Fibroblast of lung (primary cell): ENCODE data around the gene KIF13A.
"Not testable (repeated sequence)": the region's sequence is repeated elsewhere in the genome, so short reads cannot be mapped to it uniquely, and the experiment has no call there.

Source experiments
- CTCF ChIP-seq, 2 donors: IDR thresholded peaks in 1 of 2; conservative IDR thresholded peaks in 1 of 2; 1 replicate in 1 of 2; 2 replicates in 1 of 2; pipeline ENCODE4 v1.5.1; 2011 to 2012; ENCODE audit warnings: low read length in 2 of 2, control low read depth in 1 of 2, inconsistent platforms in 1 of 2, low read depth in 1 of 2, mild to moderate bottlenecking in 1 of 2
- EZH2 ChIP-seq: IDR thresholded peaks from 2 replicates; pipeline ENCODE4 v1.5.1; 2012; ENCODE audit warnings: low read length, control low read depth, mild to moderate bottlenecking; ENCODE audit errors: missing control alignments

- not testable (repeated sequence) for TF ChIP-seq CTCF (conservative IDR thresholded peaks at IDR 0.05 in 1 of 2, IDR thresholded peaks at IDR 0.05 in 1 of 2; ENCODE audit: low read depth in 1 of 2, low read length in 2 of 2); EZH2
These were observed 252.1 kb downstream of the KIF13A start for GRCh38 chr6:17735311-17735710.
